Activated CD8-positive, alpha-beta memory T cell treated with anti-CD3 and anti-CD28 coated beads for 36 hours (primary cell): ENCODE data around the gene CD14. TPM values are rescaled to one million over a fixed set of nuclear protein-coding genes. Genes with fewer than 3 reads are reported as not detected.

ENCODE experiments used
- total RNA-seq, 2 experiments: library from RNA; stranded (reverse); gene quantifications; one replicate each; pipeline ENCODE4 v1.2.3, GENCODE V29; 2021

CD14 gene
- total RNA-seq, 2 experiments from 2014 or later: 0.44 to 0.70 TPM

Other genes with a start within 250 kb of the CD14 start
- gene ANKHD1, start 231.3 kb downstream of the CD14 start, total RNA-seq: 10 to 100 TPM; 90.0 to 92.3 TPM
- 10 to 100 TPM; 13.6 to 14.1 TPM for gene EIF4EBP3, start 85.5 kb downstream of the CD14 start, total RNA-seq
- gene SRA1, start 75.7 kb downstream of the CD14 start, total RNA-seq: 10 to 100 TPM; 64.3 to 68.2 TPM
- gene APBB3, start 68.6 kb downstream of the CD14 start, total RNA-seq: 10 to 100 TPM; 14.1 to 15.3 TPM
- 100 to 1,000 TPM; 116 TPM for gene SLC35A4, start 68.3 kb downstream of the CD14 start, total RNA-seq
- gene TMCO6, start 6.3 kb upstream of the CD14 start, total RNA-seq: 10 to 100 TPM; 34.6 to 35.3 TPM
- 10 to 100 TPM; 70.9 to 76.7 TPM for gene NDUFA2, start 14.5 kb upstream of the CD14 start, total RNA-seq
- gene IK, start 14.7 kb upstream of the CD14 start, total RNA-seq: 10 to 100 TPM; 89.9 to 96.8 TPM
- 10 to 100 TPM; 41.0 to 41.3 TPM for gene WDR55, start 31.7 kb upstream of the CD14 start, total RNA-seq
- gene DND1, start 40.4 kb upstream of the CD14 start, total RNA-seq: 1 to 10 TPM; 3.2 to 3.4 TPM
- 100 to 1,000 TPM; 100 to 101 TPM for gene HARS1, start 58.2 kb upstream of the CD14 start, total RNA-seq
- gene HARS2, start 58.3 kb upstream of the CD14 start, total RNA-seq: 10 to 100 TPM; 22.6 to 25.8 TPM
- 10 to 100 TPM; 69.5 to 73.0 TPM for gene ZMAT2, start 67.3 kb upstream of the CD14 start, total RNA-seq
- gene PCDHA1, start 153.0 kb upstream of the CD14 start, total RNA-seq: not detected
- not detected for gene PCDHA2, start 161.7 kb upstream of the CD14 start, total RNA-seq
- gene PCDHA3, start 167.9 kb upstream of the CD14 start, total RNA-seq: not detected
- gene PCDHA4, start 173.9 kb upstream of the CD14 start, total RNA-seq: not detected
- not detected for gene PCDHA5, start 188.4 kb upstream of the CD14 start, total RNA-seq
- gene PCDHA6, start 194.8 kb upstream of the CD14 start, total RNA-seq: not detected
- gene PCDHA7, start 201.1 kb upstream of the CD14 start, total RNA-seq: not detected
- gene PCDHA8, start 208.0 kb upstream of the CD14 start, total RNA-seq: not detected
- gene PCDHA9, start 215.2 kb upstream of the CD14 start, total RNA-seq: not detected
- not detected for gene PCDHA10, start 222.7 kb upstream of the CD14 start, total RNA-seq
- not detected for gene PCDHA11, start 235.8 kb upstream of the CD14 start, total RNA-seq
- not detected for gene PCDHA12, start 242.1 kb upstream of the CD14 start, total RNA-seq
- gene PCDHA13, start 248.9 kb upstream of the CD14 start, total RNA-seq: not detected